GM15510 (cell line): Measurements from ENCODE around the gene DHRS2.

Source experiments
- POLR2A ChIP-seq: IDR thresholded peaks from 3 replicates; pipeline ENCODE4 v1.6.1; 2011; ENCODE audit warnings: borderline replicate concordance; ENCODE audit not compliant: insufficient read length; ENCODE audit errors: extremely low read depth

DHRS2 gene

GRCh38 chr14:23641180-23641914 is 5.2 kb downstream of the DHRS2 start:
- TF ChIP-seq POLR2A: no peak

- no peak for TF ChIP-seq POLR2A
Measured at GRCh38 chr14:23641915-23642588, 5.9 kb downstream of the DHRS2 start.

- TF ChIP-seq POLR2A: no peak
Measured at GRCh38 chr14:23643533-23644194, 7.5 kb downstream of the DHRS2 start.

- TF ChIP-seq POLR2A: no peak
Measured at GRCh38 chr14:23644195-23644918, 8.2 kb downstream of the DHRS2 start.

- TF ChIP-seq POLR2A: no peak
Measured at GRCh38 chr14:23644919-23645336, 8.8 kb downstream of the DHRS2 start.

GRCh38 chr14:23645504-23645811 is 9.3 kb downstream of the DHRS2 start:
- TF ChIP-seq POLR2A: no peak

GRCh38 chr14:23645812-23646647 is 9.9 kb downstream of the DHRS2 start:
- TF ChIP-seq POLR2A: no peak

GRCh38 chr14:23646648-23647549 is 10.7 kb downstream of the DHRS2 start:
- TF ChIP-seq POLR2A: no peak

GRCh38 chr14:23647619-23648018 is 11.5 kb downstream of the DHRS2 start:
- no peak for TF ChIP-seq POLR2A

GRCh38 chr14:23648764-23649460 is 12.7 kb downstream of the DHRS2 start:
- no peak for TF ChIP-seq POLR2A

GRCh38 chr14:23650506-23650905 is 14.3 kb downstream of the DHRS2 start:
- TF ChIP-seq POLR2A: no peak

GRCh38 chr14:23653051-23653450 is 16.9 kb downstream of the DHRS2 start:
- TF ChIP-seq POLR2A: no peak

- TF ChIP-seq POLR2A: no peak
Measured at GRCh38 chr14:23654231-23654630, 18.1 kb downstream of the DHRS2 start.

- TF ChIP-seq POLR2A: no peak
Measured at GRCh38 chr14:23657959-23658470, 21.9 kb downstream of the DHRS2 start.
